GM19328 (cell line): ENCODE measurements around the gene ZFP14.
"Not testable (repeated sequence)": the region's sequence is repeated elsewhere in the genome, so short reads cannot be mapped to it uniquely, and the experiment has no call there.

Source experiments
- ATAC-seq: cut with Tn5 transposase; IDR thresholded peaks from one replicate; pipeline ENCODE4 v1.9.1; 2021; ENCODE audit warnings: mild to moderate bottlenecking, moderate library complexity; ENCODE audit not compliant: unreplicated experiment

The ZFP14 gene

GRCh38 chr19:36331353-36332228 is 47.4 kb downstream of the ZFP14 start:
- no peak for ATAC-seq

- no peak for ATAC-seq
Measured at GRCh38 chr19:36330216-36330615, 48.8 kb downstream of the ZFP14 start.

- ATAC-seq = not testable (repeated sequence)
Measured at GRCh38 chr19:36329534-36329933, 49.5 kb downstream of the ZFP14 start.

GRCh38 chr19:36326649-36327048 is 52.4 kb downstream of the ZFP14 start:
- ATAC-seq = not testable (repeated sequence)

GRCh38 chr19:36315164-36315563 is 63.8 kb downstream of the ZFP14 start:
- not testable (repeated sequence) for ATAC-seq

- ATAC-seq = not testable (repeated sequence)
Measured at GRCh38 chr19:36314053-36314452, 64.9 kb downstream of the ZFP14 start.

GRCh38 chr19:36311098-36311760 is 67.8 kb downstream of the ZFP14 start:
- not testable (repeated sequence) for ATAC-seq

GRCh38 chr19:36310416-36310990 is 68.5 kb downstream of the ZFP14 start:
- not testable (repeated sequence) for ATAC-seq

- not testable (repeated sequence) for ATAC-seq
Measured at GRCh38 chr19:36309759-36310158, 69.2 kb downstream of the ZFP14 start.

- ATAC-seq = not testable (repeated sequence)
Measured at GRCh38 chr19:36309309-36309708, 69.7 kb downstream of the ZFP14 start.

GRCh38 chr19:36292317-36292716 is 86.7 kb downstream of the ZFP14 start:
- ATAC-seq = not testable (repeated sequence)
